ENCODE results near the gene NOP58.

- TF ChIP-seq CTCF (conservative IDR thresholded peaks at IDR 0.05), result no peak
- no peak for TF ChIP-seq EZH2 (IDR thresholded peaks at IDR 0.05; ENCODE audit: low read depth)
Measured at GRCh38 chr2:202249521-202250253, 15.9 kb upstream of the NOP58 start.

All from PC-9 (cell line).